Measurements from ENCODE around the gene CTPS1.

CTPS1 gene

DNA sequence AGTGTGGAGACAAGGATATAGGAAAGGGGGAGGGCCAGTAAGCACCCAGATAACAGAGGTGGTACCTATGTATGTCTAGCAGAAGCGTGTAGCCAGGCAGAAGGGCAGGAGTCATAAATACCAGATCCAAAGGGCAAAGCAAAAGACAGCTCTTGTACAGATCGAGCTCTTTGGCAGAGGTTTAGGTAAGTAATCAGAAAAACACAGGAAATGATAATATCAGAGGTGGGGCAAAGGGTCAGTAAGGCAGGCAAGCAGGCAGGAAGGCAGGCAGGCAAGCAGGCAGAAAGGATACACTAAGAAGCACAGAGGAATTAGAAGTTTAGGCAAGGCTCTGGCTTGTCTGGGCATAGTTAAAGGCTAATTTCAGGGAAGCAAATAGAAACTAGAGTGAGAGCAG is 64.7 kb downstream of the CTPS1 start:
- Histone ChIP-seq H3K9me3 (ENCODE audit: insufficient read depth, low read length, severe bottlenecking) (no peaks in the 10 kb centered on the region), H3K4me2 (ENCODE audit: insufficient read depth, low read length) (no peak overlapping the region), H4K20me1 (ENCODE audit: insufficient read depth, low read length) (no peaks in the 10 kb centered on the region), H3K9ac (ENCODE audit: low read depth, low read length) (no peak overlapping the region), H2AFZ (ENCODE audit: low read depth, low read length) (no peak overlapping the region), H3K27ac (ENCODE audit: low read length) (no peak overlapping the region), H3K4me1 (ENCODE audit: insufficient read depth, low read length) (no peaks in the 10 kb centered on the region), H3K4me3 (ENCODE audit: low read depth in 1 of 2, low read length in 2 of 2) (no peak overlapping the region), H3K27me3 (ENCODE audit: insufficient read depth, low read length, poor library complexity) (no peaks in the 10 kb centered on the region), H3K36me3 (ENCODE audit: insufficient read depth, low read length) (peaks cover 73% of the 10 kb centered on the region), H3K79me2 (ENCODE audit: insufficient read depth, low read length) (no peaks in the 10 kb centered on the region)
- no peak for TF ChIP-seq EZH2 (IDR thresholded peaks at IDR 0.05; ENCODE audit: borderline replicate concordance, low read depth, low read length, severe bottlenecking)
- TF ChIP-seq, protein P1, sequence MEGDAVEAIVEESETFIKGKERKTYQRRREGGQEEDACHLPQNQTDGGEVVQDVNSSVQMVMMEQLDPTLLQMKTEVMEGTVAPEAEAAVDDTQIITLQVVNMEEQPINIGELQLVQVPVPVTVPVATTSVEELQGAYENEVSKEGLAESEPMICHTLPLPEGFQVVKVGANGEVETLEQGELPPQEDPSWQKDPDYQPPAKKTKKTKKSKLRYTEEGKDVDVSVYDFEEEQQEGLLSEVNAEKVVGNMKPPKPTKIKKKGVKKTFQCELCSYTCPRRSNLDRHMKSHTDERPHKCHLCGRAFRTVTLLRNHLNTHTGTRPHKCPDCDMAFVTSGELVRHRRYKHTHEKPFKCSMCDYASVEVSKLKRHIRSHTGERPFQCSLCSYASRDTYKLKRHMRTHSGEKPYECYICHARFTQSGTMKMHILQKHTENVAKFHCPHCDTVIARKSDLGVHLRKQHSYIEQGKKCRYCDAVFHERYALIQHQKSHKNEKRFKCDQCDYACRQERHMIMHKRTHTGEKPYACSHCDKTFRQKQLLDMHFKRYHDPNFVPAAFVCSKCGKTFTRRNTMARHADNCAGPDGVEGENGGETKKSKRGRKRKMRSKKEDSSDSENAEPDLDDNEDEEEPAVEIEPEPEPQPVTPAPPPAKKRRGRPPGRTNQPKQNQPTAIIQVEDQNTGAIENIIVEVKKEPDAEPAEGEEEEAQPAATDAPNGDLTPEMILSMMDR (IDR thresholded peaks at IDR 0.05; ENCODE audit: borderline replicate concordance, extremely low read depth, low read length, poor library complexity, severe bottlenecking) = no peak
- DNase-seq (no peak), ATAC-seq (ENCODE audit: insufficient read depth, low read depth) (no peak)

DNA sequence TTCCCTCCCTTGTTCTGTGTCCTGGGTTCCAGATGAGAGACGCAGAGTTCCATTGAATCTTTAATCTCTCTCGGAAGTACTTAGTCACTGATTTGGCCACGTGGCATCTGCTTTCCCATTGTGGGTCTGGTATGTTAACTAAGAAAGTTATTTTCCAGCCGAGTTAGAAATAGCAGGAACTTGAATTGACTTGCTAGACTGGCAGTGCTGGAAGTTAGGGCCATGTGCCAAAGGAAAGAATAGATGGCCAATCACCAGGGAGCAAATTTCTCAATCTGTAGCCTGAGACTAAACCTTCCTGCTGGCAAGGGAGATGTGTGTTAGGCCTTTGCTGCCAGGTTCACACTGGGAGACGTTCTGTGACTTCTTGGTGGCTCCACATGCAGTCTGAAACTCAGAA is 66.2 kb downstream of the CTPS1 start:
- ATAC-seq (ENCODE audit: insufficient read depth, low read depth) (no peak), DNase-seq (no peak)
- Histone ChIP-seq H3K4me2 (ENCODE audit: insufficient read depth, low read length) (no peak overlapping the region), H3K9me3 (ENCODE audit: insufficient read depth, low read length, severe bottlenecking) (no peaks in the 10 kb centered on the region), H3K27me3 (ENCODE audit: insufficient read depth, low read length, poor library complexity) (no peaks in the 10 kb centered on the region), H3K79me2 (ENCODE audit: insufficient read depth, low read length) (no peaks in the 10 kb centered on the region), H3K4me1 (ENCODE audit: insufficient read depth, low read length) (no peaks in the 10 kb centered on the region), H3K36me3 (ENCODE audit: insufficient read depth, low read length) (peaks cover 71% of the 10 kb centered on the region), H3K9ac (ENCODE audit: low read depth, low read length) (no peak overlapping the region), H4K20me1 (ENCODE audit: insufficient read depth, low read length) (no peaks in the 10 kb centered on the region), H3K4me3 (ENCODE audit: low read depth in 1 of 2, low read length in 2 of 2) (no peak overlapping the region), H2AFZ (ENCODE audit: low read depth, low read length) (no peak overlapping the region), H3K27ac (ENCODE audit: low read length) (no peak overlapping the region)
- TF ChIP-seq, protein P1 (IDR thresholded peaks at IDR 0.05; ENCODE audit: borderline replicate concordance, extremely low read depth, low read length, poor library complexity, severe bottlenecking) = no peak
- TF ChIP-seq EZH2 (IDR thresholded peaks at IDR 0.05; ENCODE audit: borderline replicate concordance, low read depth, low read length, severe bottlenecking) = no peak

DNA sequence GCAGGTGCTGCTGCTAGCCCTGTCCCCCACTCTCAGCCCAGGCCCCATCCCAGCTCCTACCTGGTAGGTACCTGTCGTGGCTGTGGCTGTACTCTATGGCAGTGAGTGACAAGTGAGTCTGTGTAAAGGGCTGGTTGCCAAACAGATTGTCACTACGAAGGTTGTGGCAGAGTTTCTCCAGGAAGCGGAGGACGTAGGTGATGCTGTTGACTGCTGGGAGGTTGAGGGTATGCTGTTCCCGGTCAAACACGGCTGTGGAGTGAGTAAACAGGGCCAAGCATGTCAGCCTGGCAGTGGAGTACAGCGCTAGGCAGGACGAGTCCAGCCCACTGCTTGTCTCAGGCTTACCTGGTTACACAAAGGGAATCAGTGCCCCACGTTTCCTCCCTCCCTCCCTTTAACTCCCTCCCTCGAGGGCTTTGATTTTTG is 66.9 kb downstream of the CTPS1 start:
- Histone ChIP-seq H3K4me3 (ENCODE audit: low read depth in 1 of 2, low read length in 2 of 2) (no peak overlapping the region), H3K27me3 (ENCODE audit: insufficient read depth, low read length, poor library complexity) (no peaks in the 10 kb centered on the region), H4K20me1 (ENCODE audit: insufficient read depth, low read length) (no peaks in the 10 kb centered on the region), H3K27ac (ENCODE audit: low read length) (no peak overlapping the region), H3K9ac (ENCODE audit: low read depth, low read length) (no peak overlapping the region), H3K9me3 (ENCODE audit: insufficient read depth, low read length, severe bottlenecking) (no peaks in the 10 kb centered on the region), H3K36me3 (ENCODE audit: insufficient read depth, low read length) (peaks cover 70% of the 10 kb centered on the region), H2AFZ (ENCODE audit: low read depth, low read length) (no peak overlapping the region), H3K4me1 (ENCODE audit: insufficient read depth, low read length) (no peaks in the 10 kb centered on the region), H3K4me2 (ENCODE audit: insufficient read depth, low read length) (no peak overlapping the region), H3K79me2 (ENCODE audit: insufficient read depth, low read length) (no peaks in the 10 kb centered on the region)
- no peak for DNase-seq
- ATAC-seq (ENCODE audit: insufficient read depth, low read depth) = no peak
- TF ChIP-seq, protein P1 (IDR thresholded peaks at IDR 0.05; ENCODE audit: borderline replicate concordance, extremely low read depth, low read length, poor library complexity, severe bottlenecking) = no peak
- TF ChIP-seq EZH2 (IDR thresholded peaks at IDR 0.05; ENCODE audit: borderline replicate concordance, low read depth, low read length, severe bottlenecking) = no peak

DNA sequence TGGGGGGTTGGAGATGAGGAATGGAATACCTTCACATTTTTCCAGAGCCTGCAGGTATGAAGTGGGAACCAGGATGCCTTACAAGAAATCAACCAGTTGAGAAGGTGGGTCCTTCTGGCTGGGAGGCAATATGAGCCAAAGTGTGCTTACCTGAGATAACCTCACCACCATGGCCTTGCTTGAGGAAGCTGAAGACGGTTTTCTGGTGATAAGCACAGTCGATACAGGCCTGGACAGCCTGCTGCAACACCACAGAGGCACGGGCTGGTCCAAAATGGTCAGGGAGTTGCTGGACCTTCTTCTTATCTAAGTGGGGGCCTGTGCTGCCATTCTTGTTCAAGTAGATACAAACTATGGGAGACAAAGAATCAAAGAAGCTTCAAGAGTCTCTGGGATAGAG is 69.0 kb downstream of the CTPS1 start:
- Histone ChIP-seq H3K36me3 (ENCODE audit: insufficient read depth, low read length) (peaks cover 75% of the 10 kb centered on the region), H3K9ac (ENCODE audit: low read depth, low read length) (no peak overlapping the region), H3K27ac (ENCODE audit: low read length) (no peak overlapping the region), H3K4me2 (ENCODE audit: insufficient read depth, low read length) (no peak overlapping the region), H3K79me2 (ENCODE audit: insufficient read depth, low read length) (no peaks in the 10 kb centered on the region), H3K4me1 (ENCODE audit: insufficient read depth, low read length) (no peaks in the 10 kb centered on the region), H4K20me1 (ENCODE audit: insufficient read depth, low read length) (no peaks in the 10 kb centered on the region), H2AFZ (ENCODE audit: low read depth, low read length) (no peak overlapping the region), H3K27me3 (ENCODE audit: insufficient read depth, low read length, poor library complexity) (no peaks in the 10 kb centered on the region), H3K9me3 (ENCODE audit: insufficient read depth, low read length, severe bottlenecking) (no peaks in the 10 kb centered on the region), H3K4me3 (ENCODE audit: low read depth in 1 of 2, low read length in 2 of 2) (no peak overlapping the region)
- ATAC-seq (ENCODE audit: insufficient read depth, low read depth) (no peak), DNase-seq (no peak)
- no peak for TF ChIP-seq EZH2 (IDR thresholded peaks at IDR 0.05; ENCODE audit: borderline replicate concordance, low read depth, low read length, severe bottlenecking)
- TF ChIP-seq, protein P1 (IDR thresholded peaks at IDR 0.05; ENCODE audit: borderline replicate concordance, extremely low read depth, low read length, poor library complexity, severe bottlenecking) = no peak
